H1 (cell line): ENCODE measurements around the gene SEZ6. TPM values are rescaled to one million over a fixed set of nuclear protein-coding genes. Genes with fewer than 3 reads are reported as not detected.

ENCODE experiments used
- JUN ChIP-seq: IDR thresholded peaks from 2 replicates; pipeline ENCODE4 v1.6.1; 2011; ENCODE audit warnings: low read depth, mild to moderate bottlenecking, improper control_type of control experiment, low read length
- SAP30 ChIP-seq: fragments of 300-600 bp; sonication (generic); IDR thresholded peaks from 2 replicates; pipeline ENCODE4 v1.7.1; 2012; ENCODE audit warnings: low read length, moderate library complexity, mild to moderate bottlenecking, inconsistent platforms; ENCODE audit not compliant: insufficient read depth, insufficient replicate concordance
- polyA plus RNA-seq, 7 experiments: library from polyadenylated mRNA; depleted of rRNA in 3 of 7; stranded (reverse) in 5 of 7; unstranded in 2 of 7; fragments of >200 nt in 5 of 7; fragments of 200-250 nt in 2 of 7; gene quantifications; 1 replicate in 5 of 7; 2 replicates in 1 of 7; 4 replicates in 1 of 7; pipeline versions ENCODE4 v1.2.1 to v1.2.3, GENCODE V29; 2011 to 2013; ENCODE audit warnings: missing spikeins in 2 of 7, mixed read lengths in 2 of 7
- total RNA-seq: library from RNA; stranded (reverse); fragmentation: NEBNext Ultra II Directional; extraction: Animal tissue kit (Norgen Biotek cat#: 25700); gene quantifications from 2 replicates; pipeline ENCODE4 v1.2.1, GENCODE V29; 2021

The SEZ6 gene
- total and polyA plus RNA-seq, 2 of the 8 experiments (the other 6 are each of a cell fraction or from before 2014, with no cell fraction given), result 6.9 to 16.1 TPM

DNA sequence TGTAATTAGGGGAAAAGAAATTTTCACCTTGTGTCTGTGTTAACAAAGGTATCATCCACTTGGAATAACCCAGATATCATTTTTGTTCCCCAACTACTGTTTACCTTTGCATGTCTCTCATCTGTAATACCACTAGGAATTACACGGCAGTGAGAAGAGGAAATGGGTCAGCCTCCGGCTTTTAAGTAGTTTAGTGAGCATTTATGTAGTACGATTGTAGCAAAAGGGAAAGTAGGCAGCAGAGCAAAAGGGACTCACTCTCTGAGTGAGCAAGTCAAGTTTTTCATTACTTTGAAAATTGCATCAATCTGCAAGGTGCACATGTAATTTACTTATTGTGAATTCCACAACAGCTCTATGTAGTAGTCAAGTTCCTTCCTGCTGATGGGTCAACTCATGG is 65.7 kb downstream of the SEZ6 start (continued):
- TF ChIP-seq SAP30 (no peak), JUN (no peak)
- TF ChIP-seq, all 59 proteins: peak for 0
